ENCODE data around the gene DNM3.

DNM3 gene

GRCh38 chr1:171881442-171881841 is 40.1 kb downstream of the DNM3 start:
- no peak for DNase-seq (ENCODE audit: low spot score)
- TF ChIP-seq CTCF (IDR thresholded peaks at IDR 0.05): no peak
- Histone ChIP-seq H3K4me3 (no peak overlapping the region), H3K27ac (no peak overlapping the region)

- Histone ChIP-seq H3K4me3 (no peak overlapping the region), H3K27ac (no peak overlapping the region)
- no peak for DNase-seq (ENCODE audit: low spot score)
- TF ChIP-seq CTCF (IDR thresholded peaks at IDR 0.05): no peak
Measured at GRCh38 chr1:171883849-171884248, 42.6 kb downstream of the DNM3 start.

- Histone ChIP-seq H3K4me3 (no peak overlapping the region), H3K27ac (no peak overlapping the region)
- DNase-seq (ENCODE audit: low spot score): no peak
- no peak for TF ChIP-seq CTCF (IDR thresholded peaks at IDR 0.05)
Measured at GRCh38 chr1:171884475-171884874, 43.2 kb downstream of the DNM3 start.

GRCh38 chr1:171890131-171890530 is 48.8 kb downstream of the DNM3 start:
- Histone ChIP-seq H3K4me3 (no peak overlapping the region), H3K27ac (no peak overlapping the region)
- DNase-seq (ENCODE audit: low spot score): no peak
- no peak for TF ChIP-seq CTCF (IDR thresholded peaks at IDR 0.05)

GRCh38 chr1:171896936-171897703 is 55.8 kb downstream of the DNM3 start:
- Histone ChIP-seq H3K27ac (no peak overlapping the region), H3K4me3 (no peak overlapping the region)
- no peak for DNase-seq (ENCODE audit: low spot score)
- no peak for TF ChIP-seq CTCF (IDR thresholded peaks at IDR 0.05)

GRCh38 chr1:171898941-171899340 is 57.6 kb downstream of the DNM3 start:
- H3K27ac ChIP-seq: no peak overlapping the region

More at GRCh38 chr1:171898941-171899340, 57.6 kb downstream of the DNM3 start:
- TF ChIP-seq CTCF (IDR thresholded peaks at IDR 0.05): no peak
- DNase-seq (ENCODE audit: low spot score): no peak
- no peak overlapping the region for H3K4me3 ChIP-seq

All from coronary artery (tissue), 2 donors.